HG03060 (cell line): Measurements from ENCODE around the gene TXNRD1.
"Not testable (repeated sequence)": the region's sequence is repeated elsewhere in the genome, so short reads cannot be mapped to it uniquely, and the experiment has no call there.

Experiments used
- ATAC-seq: cut with Tn5 transposase; IDR thresholded peaks from one replicate; pipeline ENCODE4 v1.9.1; 2021; ENCODE audit warnings: low read depth, moderate number of reproducible peaks; ENCODE audit not compliant: unreplicated experiment

The TXNRD1 gene

DNA sequence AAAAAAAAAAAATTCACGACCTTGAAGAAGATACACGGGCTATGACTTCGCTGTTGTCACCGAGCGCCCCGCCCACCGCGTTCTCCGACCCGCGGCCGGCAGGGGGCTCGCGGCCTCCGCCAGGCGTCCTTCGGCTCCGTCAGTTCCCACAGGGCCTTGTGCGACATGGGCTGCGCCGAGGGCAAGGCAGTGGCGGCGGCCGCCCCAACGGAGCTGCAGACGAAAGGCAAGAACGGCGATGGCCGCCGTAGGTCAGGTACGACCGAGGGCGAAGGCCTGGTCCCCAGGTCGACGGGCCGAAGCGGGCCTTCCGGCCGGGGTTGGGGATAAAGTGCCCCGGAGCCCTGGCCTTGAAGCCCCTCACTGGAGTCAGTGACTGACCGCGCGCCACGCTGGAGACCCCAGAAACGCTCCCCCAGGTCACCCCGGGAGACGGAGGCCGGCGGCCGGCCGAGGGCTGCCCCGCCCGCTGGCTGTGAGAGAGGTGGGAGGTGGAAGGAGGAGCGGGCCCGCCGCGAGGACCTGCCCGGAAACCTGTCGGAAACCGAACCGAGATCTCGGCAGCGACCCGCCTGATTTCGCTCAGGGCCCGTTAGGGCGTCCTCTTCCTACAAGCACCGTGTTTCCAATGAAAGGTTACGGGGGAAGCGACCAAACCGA, at the start of gene TXNRD1:
TXNRD1 (plus strand) TSS at position 142 of the 660 bp plus-strand sequence; CDS start at position 166, 24 bp downstream.
- peak; percentile 74 for ATAC-seq

DNA sequence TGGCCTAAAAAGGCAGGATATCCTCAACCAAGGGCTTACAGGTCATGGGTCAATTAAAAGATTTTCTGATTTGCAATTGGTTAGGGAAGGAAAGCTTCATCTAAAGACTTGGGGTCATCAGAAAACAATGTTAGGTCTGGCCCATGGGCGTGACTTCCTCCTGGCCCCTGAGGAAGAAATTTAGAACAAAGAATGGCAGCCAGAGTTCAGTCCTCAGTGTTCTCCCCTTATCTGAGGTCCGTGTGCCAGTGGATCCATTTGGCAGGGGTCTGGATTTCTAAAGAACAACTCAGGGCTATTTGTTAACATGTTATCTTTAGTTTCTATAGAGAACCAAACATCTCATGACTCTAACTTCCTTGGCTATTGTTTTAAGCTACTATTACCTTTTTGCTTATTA, 49.8 kb upstream of the TXNRD1 start:
- no peak for ATAC-seq

- no peak for ATAC-seq
Measured at GRCh38 chr12:104166465-104166864, 49.1 kb upstream of the TXNRD1 start.

DNA sequence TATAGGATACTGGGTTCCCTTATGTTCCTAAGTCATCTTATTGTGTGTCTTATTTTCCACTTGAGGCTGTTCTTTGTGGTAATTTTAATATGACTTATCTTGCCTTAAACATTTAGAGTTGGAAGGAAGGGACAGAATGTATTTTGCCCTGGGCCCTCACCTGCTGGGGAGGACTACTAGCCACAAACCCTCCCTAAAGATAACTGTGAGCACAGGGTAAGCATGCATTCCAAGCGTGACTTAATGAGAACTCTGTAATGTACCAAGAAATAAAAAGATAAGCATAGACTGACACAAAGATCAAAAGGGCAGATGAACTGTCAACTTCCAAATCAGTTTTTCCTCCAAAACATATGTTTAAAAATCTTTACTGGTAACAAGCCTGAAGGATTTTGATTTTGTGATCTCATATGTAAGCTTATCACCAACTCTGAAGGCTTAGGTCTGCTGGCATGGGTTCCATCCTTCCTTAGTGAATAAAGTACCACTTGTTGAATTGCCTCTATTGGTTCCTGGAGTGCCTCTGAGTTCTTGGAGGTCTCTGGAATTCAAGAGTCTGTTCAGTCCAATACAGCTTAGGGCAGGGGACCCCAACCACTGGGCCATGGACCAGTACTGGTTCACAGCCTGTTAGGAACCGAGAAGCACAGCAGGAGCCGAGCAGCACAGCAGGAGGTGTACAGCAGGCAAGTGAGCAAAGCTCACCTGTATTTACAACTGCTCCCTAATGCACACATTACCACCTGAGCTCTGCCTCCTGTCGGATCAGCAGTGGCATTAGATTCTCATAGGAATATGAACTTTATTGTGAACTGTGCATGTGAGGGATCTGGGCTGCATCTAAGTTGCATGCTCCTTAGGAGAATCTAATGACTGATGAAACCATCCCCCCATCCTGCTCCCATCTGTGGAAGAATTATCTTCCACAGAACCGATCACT, 47.8 kb upstream of the TXNRD1 start:
- no peak for ATAC-seq

DNA sequence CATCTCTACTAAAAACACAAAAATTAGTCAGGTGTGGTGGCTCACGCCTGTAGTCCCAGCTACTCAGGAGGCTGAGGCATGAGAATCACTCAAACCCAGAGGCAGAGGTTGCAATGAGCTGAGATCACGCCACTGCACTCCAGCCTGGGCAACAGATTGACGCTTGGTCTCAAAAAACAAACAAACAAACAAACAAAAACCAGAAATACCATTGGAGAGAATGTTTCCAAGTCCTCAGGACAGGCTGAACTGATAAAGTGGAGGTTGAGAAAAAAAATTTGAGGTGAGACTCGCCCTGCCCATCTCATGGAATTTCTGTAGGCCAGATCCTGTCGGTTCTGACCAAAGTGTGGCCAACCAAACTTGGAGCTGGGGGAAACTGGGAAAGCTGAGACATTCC, 47.0 kb upstream of the TXNRD1 start:
- no peak for ATAC-seq

- ATAC-seq: no peak
Measured at GRCh38 chr12:104171785-104172569, 43.6 kb upstream of the TXNRD1 start.

DNA sequence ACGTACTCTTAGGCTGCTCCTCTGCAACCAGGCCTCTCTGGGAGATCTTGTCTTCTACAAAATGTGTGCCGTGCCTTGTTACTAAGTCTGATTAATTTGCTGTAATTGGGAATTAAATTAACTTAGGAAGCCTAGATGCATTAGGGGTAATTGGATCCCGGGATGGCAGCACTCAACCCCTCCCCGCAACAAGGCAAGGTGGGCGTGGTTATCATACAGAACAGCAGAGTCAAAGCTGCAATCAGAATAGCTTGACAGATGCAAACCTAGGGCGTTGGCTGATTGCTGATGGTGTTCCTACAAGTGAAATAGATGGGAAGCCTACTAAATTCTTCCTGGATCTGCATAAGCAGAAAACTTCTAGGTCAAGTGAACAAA, 43.0 kb upstream of the TXNRD1 start:
- ATAC-seq: no peak

DNA sequence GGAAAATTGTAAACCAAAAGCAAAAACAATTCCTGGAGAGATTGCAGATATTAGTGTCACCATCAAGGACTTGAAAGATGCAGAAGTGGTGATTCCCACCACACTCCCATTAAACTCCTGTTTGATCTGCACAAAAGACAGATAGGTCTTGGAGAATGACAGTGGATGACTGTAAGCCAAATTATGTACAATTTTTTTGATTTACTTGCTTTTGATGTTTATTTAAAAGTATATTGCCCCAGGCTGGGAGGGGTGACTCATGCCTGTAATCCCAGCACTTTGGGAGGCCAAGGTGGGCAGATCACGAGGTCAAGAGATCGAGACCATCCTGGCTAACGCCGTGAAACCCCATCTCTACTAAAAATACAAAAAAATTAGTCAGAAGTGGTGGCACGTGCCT, 41.8 kb upstream of the TXNRD1 start:
- ATAC-seq: not testable (repeated sequence)

- no peak for ATAC-seq
Measured at GRCh38 chr12:104175726-104176247, 39.8 kb upstream of the TXNRD1 start.

GRCh38 chr12:104177336-104177662, 38.3 kb upstream of the TXNRD1 start:
- no peak for ATAC-seq

GRCh38 chr12:104177663-104178501, 37.7 kb upstream of the TXNRD1 start:
- no peak for ATAC-seq

GRCh38 chr12:104180374-104180773, 35.2 kb upstream of the TXNRD1 start:
- no peak for ATAC-seq

GRCh38 chr12:104181313-104181712, 34.3 kb upstream of the TXNRD1 start:
- no peak for ATAC-seq

GRCh38 chr12:104182144-104182543, 33.4 kb upstream of the TXNRD1 start:
- ATAC-seq: no peak

DNA sequence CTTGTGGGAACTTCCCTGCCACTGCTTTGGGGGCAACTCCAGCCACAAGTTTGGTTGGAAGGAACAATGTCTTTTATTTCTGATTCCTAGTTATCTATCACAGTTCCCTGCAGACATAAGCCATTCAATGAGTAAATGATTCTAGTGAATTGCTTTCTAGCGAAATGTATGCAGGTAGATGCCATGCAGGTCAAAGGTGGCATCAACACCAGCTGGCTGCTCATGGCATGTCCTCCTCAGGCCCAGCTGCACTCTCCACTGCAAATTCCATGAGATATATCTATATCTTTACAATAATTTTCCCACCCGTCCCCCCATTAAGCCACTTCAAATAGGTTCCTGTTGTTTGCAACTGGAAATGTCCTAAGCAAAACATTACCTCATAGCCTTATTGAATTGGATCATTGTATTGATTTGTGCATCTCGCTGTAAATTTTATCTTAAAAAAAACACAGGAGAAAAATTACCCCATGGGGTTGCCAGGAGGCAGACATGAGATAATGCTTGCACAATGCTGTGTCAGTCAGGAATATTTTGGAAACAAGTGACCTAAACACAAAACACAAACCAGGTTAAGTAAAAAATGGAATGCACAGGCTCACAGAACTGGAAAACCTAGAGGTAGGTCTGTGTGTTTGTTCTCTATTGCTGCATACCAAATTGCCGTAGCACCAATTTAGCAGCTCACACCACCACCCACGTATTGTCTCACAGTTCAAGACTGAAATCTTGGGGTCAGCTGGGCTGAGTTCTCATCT, 32.8 kb upstream of the TXNRD1 start:
- no peak for ATAC-seq

DNA sequence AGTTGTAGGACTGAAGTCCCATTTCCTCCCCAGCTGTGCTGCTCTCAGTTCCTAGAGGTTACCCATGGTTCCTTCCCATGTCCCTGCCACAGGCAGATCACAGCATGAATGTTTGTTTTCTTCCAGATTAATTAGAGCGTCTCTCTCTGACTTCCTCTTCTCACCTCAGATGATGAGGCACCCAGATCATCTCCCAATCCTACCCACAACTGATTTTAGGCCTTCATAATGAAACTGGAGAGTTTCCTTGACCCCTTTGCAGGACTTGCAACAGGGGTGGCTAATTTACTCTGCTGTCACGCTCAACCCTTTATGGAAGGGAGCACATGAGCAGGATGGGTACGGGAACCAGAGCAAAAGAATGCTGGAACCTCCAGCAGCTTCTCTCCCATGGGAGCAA, 32.1 kb upstream of the TXNRD1 start:
- no peak for ATAC-seq

- ATAC-seq: no peak
Measured at GRCh38 chr12:104187446-104188155, 28.0 kb upstream of the TXNRD1 start.

DNA sequence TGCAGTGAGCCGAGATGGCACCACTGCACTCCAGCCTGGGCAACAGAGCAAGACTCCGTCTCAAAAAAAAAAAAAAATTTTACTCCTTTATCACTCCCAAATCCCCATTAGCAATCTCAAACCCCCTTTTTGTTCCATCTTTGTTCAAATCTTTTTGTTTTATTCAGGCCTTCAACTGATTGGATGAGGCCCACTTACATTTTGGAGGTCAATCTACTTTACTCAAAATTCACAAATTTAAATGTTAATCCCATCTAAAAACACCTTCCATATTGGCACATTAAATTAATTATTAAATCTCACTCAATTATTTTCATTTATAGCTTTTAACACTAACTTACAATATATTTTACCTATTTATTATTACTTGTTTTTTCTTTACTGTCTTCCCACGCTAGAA, 27.0 kb upstream of the TXNRD1 start:
- no peak for ATAC-seq
